ENCODE measurements around the gene METTL5.

DNA sequence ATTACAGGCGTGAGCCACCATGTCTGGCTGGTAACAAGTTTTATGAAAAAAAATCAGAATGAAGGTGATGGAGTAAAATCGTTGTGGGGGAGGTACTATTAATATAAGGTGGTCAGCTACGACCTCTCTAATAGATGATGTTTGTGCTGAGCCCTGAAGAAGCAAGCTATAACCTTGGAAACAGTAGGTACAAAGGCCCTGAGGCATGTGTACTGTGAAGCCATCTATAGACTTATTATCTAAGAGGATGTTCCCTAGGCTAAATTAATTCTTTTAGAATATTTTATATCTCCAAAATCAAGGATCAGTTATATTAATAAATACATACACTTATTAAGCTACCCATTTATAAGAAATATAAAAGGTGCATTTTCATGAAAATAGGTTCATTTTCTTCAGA is 49.4 kb downstream of the METTL5 start:
- TF ChIP-seq, protein P1, sequence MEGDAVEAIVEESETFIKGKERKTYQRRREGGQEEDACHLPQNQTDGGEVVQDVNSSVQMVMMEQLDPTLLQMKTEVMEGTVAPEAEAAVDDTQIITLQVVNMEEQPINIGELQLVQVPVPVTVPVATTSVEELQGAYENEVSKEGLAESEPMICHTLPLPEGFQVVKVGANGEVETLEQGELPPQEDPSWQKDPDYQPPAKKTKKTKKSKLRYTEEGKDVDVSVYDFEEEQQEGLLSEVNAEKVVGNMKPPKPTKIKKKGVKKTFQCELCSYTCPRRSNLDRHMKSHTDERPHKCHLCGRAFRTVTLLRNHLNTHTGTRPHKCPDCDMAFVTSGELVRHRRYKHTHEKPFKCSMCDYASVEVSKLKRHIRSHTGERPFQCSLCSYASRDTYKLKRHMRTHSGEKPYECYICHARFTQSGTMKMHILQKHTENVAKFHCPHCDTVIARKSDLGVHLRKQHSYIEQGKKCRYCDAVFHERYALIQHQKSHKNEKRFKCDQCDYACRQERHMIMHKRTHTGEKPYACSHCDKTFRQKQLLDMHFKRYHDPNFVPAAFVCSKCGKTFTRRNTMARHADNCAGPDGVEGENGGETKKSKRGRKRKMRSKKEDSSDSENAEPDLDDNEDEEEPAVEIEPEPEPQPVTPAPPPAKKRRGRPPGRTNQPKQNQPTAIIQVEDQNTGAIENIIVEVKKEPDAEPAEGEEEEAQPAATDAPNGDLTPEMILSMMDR (IDR thresholded peaks at IDR 0.05; ENCODE audit: insufficient read depth, low read depth, low read length) = no peak
- no peak for TF ChIP-seq EZH2 (IDR thresholded peaks at IDR 0.05; ENCODE audit: insufficient read depth, low read length)

Data from astrocyte (in vitro differentiated cells and primary cell).